Tibial nerve (tissue), 4 donors: ENCODE measurements around the gene ERI3. TPM values are rescaled to one million over a fixed set of nuclear protein-coding genes. Genes with fewer than 3 reads are reported as not detected.

Source experiments
- DNase-seq, 2 donors: peaks; one replicate each; pipeline ENCODE4 v3.0.0-alpha.2; 2019; ENCODE audit warnings: low spot score in 2 of 2
- H3K27ac ChIP-seq, 4 donors: fragments of 200-600 bp; sonication (generic) in 3 of 4; one replicate each; pipeline ENCODE4 v1.5.1; 2017 to 2019; ENCODE audit warnings: mild to moderate bottlenecking in 1 of 4
- H3K27me3 ChIP-seq, 2 donors: fragments of 200-600 bp; sonication (generic) in 1 of 2; one replicate each; pipeline versions ENCODE4 v1.5.1 to v1.6.0; 2017 to 2019
- H3K36me3 ChIP-seq, 3 donors: fragments of 200-600 bp; sonication (generic); one replicate each; pipeline ENCODE4 v1.5.1; 2018 to 2019
- H3K4me1 ChIP-seq, 4 donors: fragments of 200-600 bp; sonication (generic) in 3 of 4; one replicate each; pipeline ENCODE4 v1.5.1; 2017 to 2019
- H3K4me3 ChIP-seq, 4 donors: fragments of 200-600 bp; sonication (generic) in 3 of 4; one replicate each; pipeline ENCODE4 v1.5.1; 2017 to 2019; ENCODE audit warnings: mild to moderate bottlenecking in 1 of 4, moderate library complexity in 1 of 4
- H3K9me3 ChIP-seq, 4 donors: fragments of 200-600 bp; sonication (generic) in 3 of 4; one replicate each; pipeline ENCODE4 v1.5.1; 2017 to 2019
- CTCF ChIP-seq, 5 experiments: fragments of 200-600 bp in 3 of 5; fragments of 450-650 bp in 2 of 5; sonication (generic) in 3 of 5; IDR thresholded peaks; one replicate each; pipeline ENCODE4 v1.5.1; 2016 to 2019; ENCODE audit warnings: antibody characterized with exemption in 5 of 5, mild to moderate bottlenecking in 3 of 5, moderate library complexity in 2 of 5
- EP300 ChIP-seq, 2 donors: sonication (generic); formaldehyde crosslinking; IDR thresholded peaks; one replicate each; pipeline ENCODE4 v1.6.1; 2017; ENCODE audit warnings: antibody characterized with exemption in 2 of 2, mild to moderate bottlenecking in 1 of 2
- POLR2A ChIP-seq, 2 donors: fragments of 450-650 bp; IDR thresholded peaks; one replicate each; pipeline ENCODE4 v1.6.1; 2017; ENCODE audit warnings: antibody characterized with exemption in 2 of 2, mild to moderate bottlenecking in 2 of 2, moderate library complexity in 2 of 2
- WGBS, 2 donors: methylation state at CpG; one replicate each; pipeline ENCODE4 v1.1.5; 2018; 5-methylcytosine and 5-hydroxymethylcytosine counted together
- total RNA-seq, 4 donors: library from RNA; depleted of rRNA; stranded (reverse); fragments of >200 nt; gene quantifications; one replicate each; pipeline ENCODE4 v1.1.0, GENCODE V29; 2016

The ERI3 gene
- total RNA-seq, 4 donors from 2014 or later: 60.1 to 82.2 (median 66.5) TPM

- no peak for DNase-seq
- no peaks in the 10 kb centered on the region for H3K9me3 ChIP-seq
- H3K36me3 ChIP-seq: peaks cover 0 to 86% (median 0%) of the 10 kb centered on the region in 3 donors
- no peak overlapping the region for H3K4me3 ChIP-seq
- peaks cover 0 to 12% (median 0%) of the 10 kb centered on the region in 4 donors for H3K4me1 ChIP-seq
- no peaks in the 10 kb centered on the region for H3K27me3 ChIP-seq
- TF ChIP-seq EP300 (IDR thresholded peaks at IDR 0.05) (no peak), POLR2A (IDR thresholded peaks at IDR 0.05) (no peak), CTCF (IDR thresholded peaks at IDR 0.05) (no peak)
- 43 to 71% methylated on average over 5 to 6 of the region's 6 CpGs for WGBS, 2 donors
- no peak overlapping the region for H3K27ac ChIP-seq
Measured at GRCh38 chr1:44296086-44296485, 59.0 kb downstream of the ERI3 start.

GRCh38 chr1:44294588-44295007 is 60.5 kb downstream of the ERI3 start:
- Histone ChIP-seq H3K27me3 (no peaks in the 10 kb centered on the region), H3K36me3 (peaks cover 0 to 89% (median 0%) of the 10 kb centered on the region in 3 donors), H3K4me1 (peaks cover 0 to 12% (median 0%) of the 10 kb centered on the region in 4 donors), H3K9me3 (no peaks in the 10 kb centered on the region), H3K27ac (no peak overlapping the region), H3K4me3 (no peak overlapping the region)
- WGBS, 2 donors: 27 to 40% methylated on average over 4 of the region's 4 CpGs
- DNase-seq: peak; percentile 52 to 68
- peak in 4 of 5 experiments; percentile 15 to 56 (median 22) for TF ChIP-seq CTCF (IDR thresholded peaks at IDR 0.05)
- TF ChIP-seq POLR2A (IDR thresholded peaks at IDR 0.05): no peak
- TF ChIP-seq EP300 (IDR thresholded peaks at IDR 0.05): peak in 1 of 2 donors; percentile 23

- peaks cover 0 to 90% (median 0%) of the 10 kb centered on the region in 3 donors for H3K36me3 ChIP-seq
Measured at GRCh38 chr1:44293761-44294315, 61.2 kb downstream of the ERI3 start.

GRCh38 chr1:44292651-44293050 is 62.4 kb downstream of the ERI3 start:
- H3K9me3 ChIP-seq: no peaks in the 10 kb centered on the region
- no peaks in the 10 kb centered on the region for H3K27me3 ChIP-seq
- H3K36me3 ChIP-seq: peaks cover 0 to 88% (median 0%) of the 10 kb centered on the region in 3 donors
- H3K4me1 ChIP-seq: peaks cover 0 to 18% (median 0%) of the 10 kb centered on the region in 4 donors
- 90 to 92% methylated on average over 10 of the region's 10 CpGs for WGBS, 2 donors
- DNase-seq: no peak
- TF ChIP-seq EP300 (IDR thresholded peaks at IDR 0.05) (no peak), CTCF (IDR thresholded peaks at IDR 0.05) (no peak), POLR2A (IDR thresholded peaks at IDR 0.05) (no peak)
- H3K4me3 ChIP-seq: no peak overlapping the region
- no peak overlapping the region for H3K27ac ChIP-seq

More at GRCh38 chr1:44293761-44294315, 61.2 kb downstream of the ERI3 start:
- 58 to 69% methylated on average over 9 of the region's 9 CpGs for WGBS, 2 donors
- H3K4me3 ChIP-seq: no peak overlapping the region
- TF ChIP-seq POLR2A (IDR thresholded peaks at IDR 0.05) (no peak), CTCF (IDR thresholded peaks at IDR 0.05) (no peak), EP300 (IDR thresholded peaks at IDR 0.05) (no peak)
- H3K4me1 ChIP-seq: peaks cover 0 to 18% (median 0%) of the 10 kb centered on the region in 4 donors
- no peak for DNase-seq
- no peaks in the 10 kb centered on the region for H3K9me3 ChIP-seq
- no peaks in the 10 kb centered on the region for H3K27me3 ChIP-seq
- H3K27ac ChIP-seq: no peak overlapping the region

- TF ChIP-seq EP300 (IDR thresholded peaks at IDR 0.05): no peak
- TF ChIP-seq CTCF (IDR thresholded peaks at IDR 0.05): no peak
- TF ChIP-seq POLR2A (IDR thresholded peaks at IDR 0.05): no peak
- Histone ChIP-seq H3K36me3 (peaks cover 0 to 86% (median 0%) of the 10 kb centered on the region in 3 donors), H3K4me1 (peaks cover 0 to 18% (median 0%) of the 10 kb centered on the region in 4 donors), H3K27ac (no peak overlapping the region), H3K27me3 (no peaks in the 10 kb centered on the region), H3K4me3 (no peak overlapping the region), H3K9me3 (no peaks in the 10 kb centered on the region)
- no peak for DNase-seq
- WGBS, 2 donors: 70 to 75% methylated on average over 11 of the region's 11 CpGs
Measured at GRCh38 chr1:44290250-44291094, 64.6 kb downstream of the ERI3 start.
